NCI-H345 (cell line): ENCODE results near the gene GOSR1.

Experiments used
- DNase-seq: peaks from one replicate; lab custom pipeline; 2025; lab: John Stamatoyannopoulos, UW

GOSR1 gene

GRCh38 chr17:30576326-30576861 lies 99.2 kb downstream of the GOSR1 start:
- no peak for DNase-seq
